Mucosa of stomach (tissue), 1 donor: ENCODE measurements around the gene EYS.

Source experiments
- H3K27me3 ChIP-seq: one replicate; pipeline ENCODE4 v1.7.0; 2013; ENCODE audit warnings: mild to moderate bottlenecking, low read length; ENCODE audit not compliant: control insufficient read depth, insufficient read depth
- H3K36me3 ChIP-seq: one replicate; pipeline ENCODE4 v1.7.0; 2013; ENCODE audit warnings: low read length; ENCODE audit not compliant: control insufficient read depth, insufficient read depth
- H3K4me1 ChIP-seq: one replicate; pipeline ENCODE4 v1.7.0; 2013; ENCODE audit warnings: mild to moderate bottlenecking, low read length; ENCODE audit not compliant: control insufficient read depth, insufficient read depth
- H3K4me3 ChIP-seq: one replicate; pipeline ENCODE4 v1.7.0; 2013; ENCODE audit warnings: low read length
- H3K9ac ChIP-seq: one replicate; pipeline ENCODE4 v1.7.0; 2013; ENCODE audit warnings: mild to moderate bottlenecking, low read length, moderate library complexity
- H3K9me3 ChIP-seq: one replicate; pipeline ENCODE4 v1.7.0; 2013; ENCODE audit warnings: mild to moderate bottlenecking, low read length, moderate library complexity; ENCODE audit not compliant: control insufficient read depth
- donor health status: Pancreatic carcinoma.

Gene EYS

GRCh38 chr6:63799813-63800212 lies 1907.2 kb downstream of the EYS start:
- H3K36me3 ChIP-seq = no peaks in the 10 kb centered on the region
- no peak overlapping the region for H3K9ac ChIP-seq
- no peak overlapping the region for H3K4me3 ChIP-seq
- H3K27me3 ChIP-seq = no peaks in the 10 kb centered on the region
- H3K9me3 ChIP-seq = no peaks in the 10 kb centered on the region
- no peaks in the 10 kb centered on the region for H3K4me1 ChIP-seq

- Histone ChIP-seq H3K36me3 (no peaks in the 10 kb centered on the region), H3K27me3 (no peaks in the 10 kb centered on the region), H3K4me1 (no peaks in the 10 kb centered on the region), H3K9me3 (no peaks in the 10 kb centered on the region), H3K4me3 (no peak overlapping the region), H3K9ac (no peak overlapping the region)
Observed at GRCh38 chr6:63799313-63799712, 1907.7 kb downstream of the EYS start.

- no peaks in the 10 kb centered on the region for H3K36me3 ChIP-seq
- no peak overlapping the region for H3K4me3 ChIP-seq
- no peaks in the 10 kb centered on the region for H3K9me3 ChIP-seq
- no peak overlapping the region for H3K9ac ChIP-seq
- H3K4me1 ChIP-seq = peaks cover 5% of the 10 kb centered on the region
- H3K27me3 ChIP-seq = no peaks in the 10 kb centered on the region
Observed at GRCh38 chr6:63798378-63798777, 1908.6 kb downstream of the EYS start.

- Histone ChIP-seq H3K9ac (no peak overlapping the region), H3K4me1 (peaks cover 8% of the 10 kb centered on the region), H3K27me3 (no peaks in the 10 kb centered on the region), H3K9me3 (no peaks in the 10 kb centered on the region), H3K4me3 (no peak overlapping the region), H3K36me3 (no peaks in the 10 kb centered on the region)
Observed at GRCh38 chr6:63797721-63798120, 1909.3 kb downstream of the EYS start.

GRCh38 chr6:63795826-63796225 lies 1911.2 kb downstream of the EYS start:
- H3K4me3 ChIP-seq = no peak overlapping the region
- peaks cover 10% of the 10 kb centered on the region for H3K4me1 ChIP-seq
- no peaks in the 10 kb centered on the region for H3K36me3 ChIP-seq
- H3K27me3 ChIP-seq = no peaks in the 10 kb centered on the region
- H3K9me3 ChIP-seq = no peaks in the 10 kb centered on the region
- H3K9ac ChIP-seq = no peak overlapping the region

GRCh38 chr6:63795006-63795405 lies 1912.0 kb downstream of the EYS start:
- Histone ChIP-seq H3K27me3 (no peaks in the 10 kb centered on the region), H3K9ac (no peak overlapping the region), H3K36me3 (no peaks in the 10 kb centered on the region), H3K4me1 (peaks cover 10% of the 10 kb centered on the region), H3K4me3 (no peak overlapping the region), H3K9me3 (no peaks in the 10 kb centered on the region)

GRCh38 chr6:63793465-63794137 lies 1913.4 kb downstream of the EYS start:
- Histone ChIP-seq H3K27me3 (no peaks in the 10 kb centered on the region), H3K9me3 (no peaks in the 10 kb centered on the region), H3K4me1 (peaks cover 10% of the 10 kb centered on the region), H3K36me3 (no peaks in the 10 kb centered on the region), H3K4me3 (no peak overlapping the region), H3K9ac (no peak overlapping the region)

GRCh38 chr6:63792736-63793464 lies 1914.1 kb downstream of the EYS start:
- Histone ChIP-seq H3K36me3 (no peaks in the 10 kb centered on the region), H3K9me3 (no peaks in the 10 kb centered on the region), H3K4me3 (no peak overlapping the region), H3K9ac (no peak overlapping the region), H3K4me1 (peaks cover 10% of the 10 kb centered on the region), H3K27me3 (no peaks in the 10 kb centered on the region)

GRCh38 chr6:63790334-63790733 lies 1916.7 kb downstream of the EYS start:
- Histone ChIP-seq H3K9me3 (no peaks in the 10 kb centered on the region), H3K4me1 (peaks cover 10% of the 10 kb centered on the region), H3K36me3 (no peaks in the 10 kb centered on the region), H3K27me3 (no peaks in the 10 kb centered on the region), H3K4me3 (no peak overlapping the region), H3K9ac (no peak overlapping the region)

- H3K9me3 ChIP-seq = no peaks in the 10 kb centered on the region
Observed at GRCh38 chr6:63789699-63790098, 1917.3 kb downstream of the EYS start.

GRCh38 chr6:63788569-63788968 lies 1918.5 kb downstream of the EYS start:
- Histone ChIP-seq H3K4me1 (peaks cover 21% of the 10 kb centered on the region), H3K4me3 (no peak overlapping the region), H3K36me3 (no peaks in the 10 kb centered on the region), H3K27me3 (no peaks in the 10 kb centered on the region), H3K9ac (no peak overlapping the region), H3K9me3 (no peaks in the 10 kb centered on the region)

More at GRCh38 chr6:63789699-63790098, 1917.3 kb downstream of the EYS start:
- Histone ChIP-seq H3K9ac (no peak overlapping the region), H3K4me1 (peaks cover 16% of the 10 kb centered on the region), H3K36me3 (no peaks in the 10 kb centered on the region), H3K27me3 (no peaks in the 10 kb centered on the region), H3K4me3 (no peak overlapping the region)

- Histone ChIP-seq H3K9ac (no peak overlapping the region), H3K4me1 (peaks cover 20% of the 10 kb centered on the region), H3K4me3 (no peak overlapping the region), H3K36me3 (no peaks in the 10 kb centered on the region), H3K9me3 (no peaks in the 10 kb centered on the region), H3K27me3 (no peaks in the 10 kb centered on the region)
Observed at GRCh38 chr6:63787021-63787420, 1920.0 kb downstream of the EYS start.
